ENCODE measurements around the gene STAC3.

STAC3 gene

DNA sequence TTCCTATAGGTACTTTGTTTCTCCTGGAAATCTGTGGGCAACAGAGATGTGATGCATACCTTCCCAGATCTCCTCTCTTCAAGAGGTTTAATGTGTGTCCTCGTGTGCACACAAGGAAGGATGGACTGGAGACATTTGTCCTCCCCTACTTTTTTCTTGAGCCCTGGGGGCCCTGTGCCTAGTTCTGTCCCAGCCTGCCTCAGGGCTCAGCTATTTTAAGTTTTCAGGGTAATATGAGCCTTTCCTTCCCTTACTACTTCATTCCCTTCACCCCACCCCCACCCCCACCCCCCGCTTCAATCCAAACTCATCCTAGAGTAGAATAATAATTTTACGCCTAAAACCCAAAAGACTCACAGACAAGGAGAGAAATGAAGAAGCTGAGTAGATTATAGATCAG is 446 bp downstream of the STAC3 start:
- H3K27ac ChIP-seq (ENCODE audit: low read length) = no peak overlapping the region
- H3K9me3 ChIP-seq (replicated peaks; ENCODE audit: insufficient read depth, low read length) = no peaks in the 10 kb centered on the region
- H3F3A ChIP-seq (ENCODE audit: insufficient read depth, low read length) = no peaks in the 10 kb centered on the region
- no peaks in the 10 kb centered on the region for H3K27me3 ChIP-seq (replicated peaks; ENCODE audit: insufficient read depth, low read length)
- H3K4me2 ChIP-seq (ENCODE audit: low read depth, low read length) = no peak overlapping the region
- no peak overlapping the region for H3K4me3 ChIP-seq (ENCODE audit: low read length)
- H3K79me2 ChIP-seq (ENCODE audit: low read length) = no peaks in the 10 kb centered on the region
- no peaks in the 10 kb centered on the region for H3K9me2 ChIP-seq (replicated peaks; ENCODE audit: insufficient read depth, low read length)
- no peak overlapping the region for H2AFZ ChIP-seq (ENCODE audit: low read length)
- no peak for DNase-seq
- no peaks in the 10 kb centered on the region for H3K36me3 ChIP-seq (replicated peaks; ENCODE audit: insufficient read depth, low read length)
- H3K4me1 ChIP-seq (ENCODE audit: low read length) = no peaks in the 10 kb centered on the region
- no peaks in the 10 kb centered on the region for H4K20me1 ChIP-seq (ENCODE audit: insufficient read depth, low read length)
- no peak for TF ChIP-seq CTCF (IDR thresholded peaks at IDR 0.05; ENCODE audit: low read length)
- TF ChIP-seq EZH2phosphoT487 (IDR thresholded peaks at IDR 0.05; ENCODE audit: low read length) = no peak
- no peak for TF ChIP-seq EZH2 (optimal IDR thresholded peaks at IDR 0.05; ENCODE audit: low read depth, low read length)
- H3K9ac ChIP-seq (ENCODE audit: low read length) = no peak overlapping the region

DNA sequence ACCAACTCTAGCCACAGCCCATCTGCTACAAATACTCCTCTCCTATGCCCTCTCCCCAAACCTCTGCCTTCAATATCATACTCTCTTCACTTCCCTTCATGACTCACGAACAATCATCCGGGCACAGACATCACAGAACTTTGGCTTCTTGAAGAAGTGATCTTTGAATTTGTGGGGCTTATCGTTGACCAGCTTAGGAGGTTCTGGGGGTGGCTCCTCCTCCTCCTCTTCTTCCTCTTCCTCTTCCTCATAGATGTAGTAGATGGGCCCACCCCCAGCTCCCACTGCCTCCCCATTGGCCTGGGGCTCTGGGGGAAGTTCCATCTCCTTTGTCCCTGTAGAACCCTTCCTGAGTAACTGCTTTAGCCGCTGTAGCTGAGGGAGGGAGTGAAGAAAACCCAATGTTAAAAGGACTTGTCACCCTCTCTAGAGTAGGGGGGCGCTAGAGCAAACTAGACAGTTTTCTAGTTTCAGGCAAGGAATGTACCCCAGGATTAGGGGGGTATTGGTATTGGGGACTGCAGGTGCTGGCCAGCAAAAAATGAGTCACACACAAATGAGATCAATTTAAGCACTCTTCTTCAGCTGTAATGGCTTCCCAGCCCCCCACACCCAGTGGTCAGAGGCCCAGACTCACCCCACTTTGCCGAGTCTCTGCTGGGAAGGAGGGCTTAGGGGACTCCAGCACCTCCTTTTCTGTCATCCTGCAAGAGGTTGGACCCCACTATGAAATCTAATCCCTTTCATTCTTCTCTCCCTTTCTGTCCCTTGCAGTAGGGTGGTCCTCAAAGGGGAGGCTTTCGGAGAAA is 1.8 kb downstream of the STAC3 start:
- H2AFZ ChIP-seq (ENCODE audit: low read length) = no peak overlapping the region
- DNase-seq = no peak
- no peak overlapping the region for H3K4me2 ChIP-seq (ENCODE audit: low read depth, low read length)
- no peak overlapping the region for H3K9ac ChIP-seq (ENCODE audit: low read length)
- no peak overlapping the region for H3K4me3 ChIP-seq (ENCODE audit: low read length)
- H3K9me2 ChIP-seq (replicated peaks; ENCODE audit: insufficient read depth, low read length) = no peaks in the 10 kb centered on the region
- H3F3A ChIP-seq (ENCODE audit: insufficient read depth, low read length) = no peaks in the 10 kb centered on the region
- no peaks in the 10 kb centered on the region for H4K20me1 ChIP-seq (ENCODE audit: insufficient read depth, low read length)
- H3K27ac ChIP-seq (ENCODE audit: low read length) = no peak overlapping the region
- H3K9me3 ChIP-seq (replicated peaks; ENCODE audit: insufficient read depth, low read length) = no peaks in the 10 kb centered on the region
- no peaks in the 10 kb centered on the region for H3K36me3 ChIP-seq (replicated peaks; ENCODE audit: insufficient read depth, low read length)
- TF ChIP-seq EZH2 (optimal IDR thresholded peaks at IDR 0.05; ENCODE audit: low read depth, low read length) = no peak
- no peak for TF ChIP-seq CTCF (IDR thresholded peaks at IDR 0.05; ENCODE audit: low read length)
- TF ChIP-seq EZH2phosphoT487 (IDR thresholded peaks at IDR 0.05; ENCODE audit: low read length) = no peak
- H3K27me3 ChIP-seq (replicated peaks; ENCODE audit: insufficient read depth, low read length) = peaks cover 3% of the 10 kb centered on the region; the same call in 1 of the 2 replicates
- H3K4me1 ChIP-seq (ENCODE audit: low read length) = no peaks in the 10 kb centered on the region
- H3K79me2 ChIP-seq (ENCODE audit: low read length) = no peaks in the 10 kb centered on the region

DNA sequence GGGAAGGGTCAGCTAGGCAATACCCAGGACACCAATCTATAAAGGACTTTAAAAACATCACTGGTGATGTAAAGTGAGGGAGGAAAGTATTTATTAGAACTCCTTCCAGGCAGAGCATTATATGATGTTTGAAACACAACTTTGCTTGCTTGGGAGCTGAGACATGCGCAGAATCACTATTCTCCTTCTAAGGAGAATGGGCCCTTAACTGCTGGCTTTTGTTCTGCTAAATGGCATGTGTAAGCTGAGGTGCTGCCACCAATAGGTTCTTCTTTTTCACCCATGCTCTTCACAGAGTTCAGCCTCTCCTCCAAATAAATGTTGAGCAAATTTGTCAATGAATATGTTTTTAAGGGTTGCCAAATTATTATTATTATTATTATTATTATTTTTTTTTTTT is 3.9 kb downstream of the STAC3 start:
- Histone ChIP-seq H4K20me1 (ENCODE audit: insufficient read depth, low read length) (no peaks in the 10 kb centered on the region), H3K27ac (ENCODE audit: low read length) (no peak overlapping the region), H3K4me1 (ENCODE audit: low read length) (peaks cover 4% of the 10 kb centered on the region), H3K4me3 (ENCODE audit: low read length) (no peak overlapping the region), H3K4me2 (ENCODE audit: low read depth, low read length) (no peak overlapping the region), H3K36me3 (replicated peaks; ENCODE audit: insufficient read depth, low read length) (no peaks in the 10 kb centered on the region), H3K9ac (ENCODE audit: low read length) (no peak overlapping the region), H3K27me3 (replicated peaks; ENCODE audit: insufficient read depth, low read length) (peaks cover 10% of the 10 kb centered on the region), H3F3A (ENCODE audit: insufficient read depth, low read length) (peaks cover 10% of the 10 kb centered on the region; the same call in 1 of the 2 replicates), H2AFZ (ENCODE audit: low read length) (no peak overlapping the region), H3K9me2 (replicated peaks; ENCODE audit: insufficient read depth, low read length) (no peaks in the 10 kb centered on the region), H3K79me2 (ENCODE audit: low read length) (no peaks in the 10 kb centered on the region), H3K9me3 (replicated peaks; ENCODE audit: insufficient read depth, low read length) (no peaks in the 10 kb centered on the region)
- DNase-seq = no peak
- TF ChIP-seq EZH2 (optimal IDR thresholded peaks at IDR 0.05; ENCODE audit: low read depth, low read length) = no peak

GRCh38 chr12:57244312-57244696 is 6.7 kb downstream of the STAC3 start:
- H3K9me3 ChIP-seq (replicated peaks; ENCODE audit: insufficient read depth, low read length) = no peaks in the 10 kb centered on the region
- no peaks in the 10 kb centered on the region for H3K36me3 ChIP-seq (replicated peaks; ENCODE audit: insufficient read depth, low read length)
- no peaks in the 10 kb centered on the region for H3K9me2 ChIP-seq (replicated peaks; ENCODE audit: insufficient read depth, low read length)
- DNase-seq = no peak
- peaks cover 22% of the 10 kb centered on the region for H3K4me1 ChIP-seq (ENCODE audit: low read length)
- no peak overlapping the region for H3K27ac ChIP-seq (ENCODE audit: low read length)
- no peak overlapping the region for H3K4me3 ChIP-seq (ENCODE audit: low read length)
- peaks cover 3% of the 10 kb centered on the region; the same call in 1 of the 2 replicates for H4K20me1 ChIP-seq (ENCODE audit: insufficient read depth, low read length)
- no peak for TF ChIP-seq EZH2phosphoT487 (IDR thresholded peaks at IDR 0.05; ENCODE audit: low read length)
- no peak for TF ChIP-seq CTCF (IDR thresholded peaks at IDR 0.05; ENCODE audit: low read length)
- no peak for TF ChIP-seq EZH2 (optimal IDR thresholded peaks at IDR 0.05; ENCODE audit: low read depth, low read length)
- peaks cover 29% of the 10 kb centered on the region; the same call in 1 of the 2 replicates for H3F3A ChIP-seq (ENCODE audit: insufficient read depth, low read length)
- H2AFZ ChIP-seq (ENCODE audit: low read length) = no peak overlapping the region
- no peaks in the 10 kb centered on the region for H3K79me2 ChIP-seq (ENCODE audit: low read length)
- peaks cover 35% of the 10 kb centered on the region for H3K27me3 ChIP-seq (replicated peaks; ENCODE audit: insufficient read depth, low read length)
- H3K4me2 ChIP-seq (ENCODE audit: low read depth, low read length) = 0 out of 2 replicates have a peak overlapping the region, but pooled peaks have one; percentile 97
- H3K9ac ChIP-seq (ENCODE audit: low read length) = no peak overlapping the region

All from MM.1S (cell line).